SK-N-SH treated with all-trans-retinoic acid at 6 μM for 48 hours (cell line): ENCODE results near the gene GALC.

ENCODE experiments used
- ARNTL ChIP-seq: fragments of 450-650 bp; formaldehyde crosslinking; IDR thresholded peaks from 2 replicates; pipeline ENCODE4 v1.5.0; 2020; ENCODE audit warnings: low read depth, mild to moderate bottlenecking, moderate library complexity, borderline replicate concordance
- BACH2 ChIP-seq: fragments of 250-450 bp; sonication (Bioruptor Pico); IDR thresholded peaks from 2 replicates; pipeline ENCODE4 v1.9.0; 2021; ENCODE audit warnings: mild to moderate bottlenecking, borderline replicate concordance
- CSDC2 ChIP-seq: fragments of 250-450 bp; sonication (Bioruptor Pico); IDR thresholded peaks from 2 replicates; pipeline ENCODE4 v1.5.0; 2020; ENCODE audit warnings: mild to moderate bottlenecking, moderate library complexity
- ESRRG ChIP-seq: fragments of 250-450 bp; sonication (Bioruptor Pico); IDR thresholded peaks from 2 replicates; pipeline ENCODE4 v1.6.1; 2021; ENCODE audit warnings: mild to moderate bottlenecking
- GLIS3 ChIP-seq: fragments of 250-450 bp; sonication (Bioruptor Pico); IDR thresholded peaks from 2 replicates; pipeline ENCODE4 v1.5.0; 2020; ENCODE audit warnings: mild to moderate bottlenecking, moderate library complexity
- ISL1 ChIP-seq: fragments of 250-450 bp; sonication (Bioruptor Pico); IDR thresholded peaks from 2 replicates; pipeline ENCODE4 v2.1.2; 2022; ENCODE audit warnings: mild to moderate bottlenecking, moderate library complexity
- OSR1 ChIP-seq: fragments of 250-450 bp; sonication (Bioruptor Pico); IDR thresholded peaks from 2 replicates; pipeline ENCODE4 v1.8.0; 2022; ENCODE audit warnings: moderate library complexity, mild to moderate bottlenecking, inconsistent platforms
- RARB ChIP-seq: fragments of 250-450 bp; sonication (Bioruptor Pico); IDR thresholded peaks from 2 replicates; pipeline ENCODE4 v1.8.0; 2021; ENCODE audit warnings: mild to moderate bottlenecking, moderate library complexity
- TCF4 ChIP-seq: fragments of 250-450 bp; sonication (Bioruptor Pico); IDR thresholded peaks from 2 replicates; pipeline ENCODE4 v1.8.0; 2021; ENCODE audit warnings: mild to moderate bottlenecking, moderate library complexity, borderline replicate concordance
- ZFP3 ChIP-seq: fragments of 250-450 bp; sonication (Bioruptor Pico); IDR thresholded peaks from 2 replicates; pipeline ENCODE4 v1.5.0; 2020; ENCODE audit warnings: mild to moderate bottlenecking, moderate library complexity
- ZNF70 ChIP-seq: fragments of 450-650 bp; formaldehyde crosslinking; IDR thresholded peaks from 2 replicates; pipeline ENCODE4 v1.5.0; 2020; ENCODE audit warnings: mild to moderate bottlenecking, moderate library complexity
- ZNF8 ChIP-seq: fragments of 450-650 bp; formaldehyde crosslinking; IDR thresholded peaks from 2 replicates; pipeline ENCODE4 v1.5.0; 2020; ENCODE audit warnings: mild to moderate bottlenecking, moderate library complexity
- TF ChIP-seq, protein P1 (sequence below): fragments of 250-450 bp; sonication (Bioruptor Pico); IDR thresholded peaks from 2 replicates; pipeline ENCODE4 v1.8.0; 2020; ENCODE audit warnings: mild to moderate bottlenecking, moderate library complexity, borderline replicate concordance
- TF ChIP-seq, protein P2 (sequence below): fragments of 250-450 bp; sonication (Bioruptor Pico); IDR thresholded peaks from 2 replicates; pipeline ENCODE4 v1.5.1; 2021; ENCODE audit warnings: mild to moderate bottlenecking, moderate library complexity

DNA sequence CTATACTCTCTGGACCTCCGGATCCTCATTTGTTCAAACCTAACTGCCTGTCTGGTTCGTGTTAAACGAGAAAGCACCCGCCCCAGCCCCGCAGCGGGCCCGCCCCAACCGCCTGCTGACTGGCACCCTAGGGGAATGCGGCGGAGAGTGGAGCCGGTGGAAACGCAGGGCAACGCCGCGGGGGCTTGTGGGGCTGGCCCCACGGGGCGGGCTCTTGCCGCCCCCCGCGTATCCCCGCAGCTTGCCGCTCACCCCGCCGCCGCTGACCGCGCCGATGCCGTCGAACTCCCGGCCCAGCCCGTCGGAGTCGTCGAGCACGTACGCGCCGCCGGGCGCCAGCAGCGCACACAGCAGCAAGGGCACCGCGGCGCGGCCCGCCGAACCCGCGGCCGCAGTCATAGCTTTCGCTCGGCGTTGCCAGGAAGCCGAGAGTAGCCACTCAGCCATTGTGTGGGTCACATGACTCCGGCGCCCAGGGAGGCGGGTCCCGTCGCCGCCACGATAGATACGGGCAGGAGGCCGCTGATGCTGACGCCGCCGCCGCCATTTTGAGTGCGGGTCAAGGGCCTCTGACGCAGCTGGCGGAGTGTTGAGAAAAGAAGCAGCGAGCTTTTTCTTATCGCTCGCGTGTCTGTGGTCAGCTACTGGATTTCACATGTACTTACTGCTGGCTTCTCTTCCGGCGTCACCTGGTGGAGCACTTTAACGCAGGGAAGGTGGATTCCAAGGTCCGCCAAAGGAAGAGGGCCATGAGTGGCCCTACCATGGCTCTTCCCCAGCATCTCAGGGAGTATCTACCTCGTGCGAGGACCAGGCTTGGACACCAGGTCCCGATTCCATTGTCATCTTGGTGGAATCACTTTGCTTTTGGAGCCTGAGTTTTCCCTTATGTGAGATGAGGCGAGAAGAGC is at the start of gene GALC:
- TF ChIP-seq CSDC2 (CRISPR knock-in tag) = no peak
- no peak for TF ChIP-seq BACH2 (CRISPR knock-in tag)
- TF ChIP-seq ZFP3 (CRISPR knock-in tag) = 0 out of 2 replicates have a peak, but pooled peaks have one; percentile 46
- TF ChIP-seq RARB (CRISPR knock-in tag) = no peak
- TF ChIP-seq, protein P1, sequence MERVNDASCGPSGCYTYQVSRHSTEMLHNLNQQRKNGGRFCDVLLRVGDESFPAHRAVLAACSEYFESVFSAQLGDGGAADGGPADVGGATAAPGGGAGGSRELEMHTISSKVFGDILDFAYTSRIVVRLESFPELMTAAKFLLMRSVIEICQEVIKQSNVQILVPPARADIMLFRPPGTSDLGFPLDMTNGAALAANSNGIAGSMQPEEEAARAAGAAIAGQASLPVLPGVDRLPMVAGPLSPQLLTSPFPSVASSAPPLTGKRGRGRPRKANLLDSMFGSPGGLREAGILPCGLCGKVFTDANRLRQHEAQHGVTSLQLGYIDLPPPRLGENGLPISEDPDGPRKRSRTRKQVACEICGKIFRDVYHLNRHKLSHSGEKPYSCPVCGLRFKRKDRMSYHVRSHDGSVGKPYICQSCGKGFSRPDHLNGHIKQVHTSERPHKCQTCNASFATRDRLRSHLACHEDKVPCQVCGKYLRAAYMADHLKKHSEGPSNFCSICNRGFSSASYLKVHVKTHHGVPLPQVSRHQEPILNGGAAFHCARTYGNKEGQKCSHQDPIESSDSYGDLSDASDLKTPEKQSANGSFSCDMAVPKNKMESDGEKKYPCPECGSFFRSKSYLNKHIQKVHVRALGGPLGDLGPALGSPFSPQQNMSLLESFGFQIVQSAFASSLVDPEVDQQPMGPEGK (CRISPR knock-in tag) = no peak
- TF ChIP-seq OSR1 (CRISPR knock-in tag) = no peak
- TF ChIP-seq ISL1 (CRISPR knock-in tag) = no peak
- no peak for TF ChIP-seq ZNF8
- 0 out of 2 replicates have a peak, but pooled peaks have one; percentile 35 for TF ChIP-seq ZNF70
- TF ChIP-seq, protein P2, sequence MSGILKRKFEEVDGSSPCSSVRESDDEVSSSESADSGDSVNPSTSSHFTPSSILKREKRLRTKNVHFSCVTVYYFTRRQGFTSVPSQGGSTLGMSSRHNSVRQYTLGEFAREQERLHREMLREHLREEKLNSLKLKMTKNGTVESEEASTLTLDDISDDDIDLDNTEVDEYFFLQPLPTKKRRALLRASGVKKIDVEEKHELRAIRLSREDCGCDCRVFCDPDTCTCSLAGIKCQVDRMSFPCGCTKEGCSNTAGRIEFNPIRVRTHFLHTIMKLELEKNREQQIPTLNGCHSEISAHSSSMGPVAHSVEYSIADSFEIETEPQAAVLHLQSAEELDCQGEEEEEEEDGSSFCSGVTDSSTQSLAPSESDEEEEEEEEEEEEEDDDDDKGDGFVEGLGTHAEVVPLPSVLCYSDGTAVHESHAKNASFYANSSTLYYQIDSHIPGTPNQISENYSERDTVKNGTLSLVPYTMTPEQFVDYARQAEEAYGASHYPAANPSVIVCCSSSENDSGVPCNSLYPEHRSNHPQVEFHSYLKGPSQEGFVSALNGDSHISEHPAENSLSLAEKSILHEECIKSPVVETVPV (CRISPR knock-in tag) = no peak
- no peak for TF ChIP-seq TCF4 (CRISPR knock-in tag)
- TF ChIP-seq ESRRG = no peak
- TF ChIP-seq GLIS3 (CRISPR knock-in tag) = no peak
- no peak for TF ChIP-seq ARNTL (CRISPR knock-in tag)
